Measurements from ENCODE around the gene PRR14. TPM values are rescaled to one million over a fixed set of nuclear protein-coding genes. Genes with fewer than 3 reads are reported as not detected.

The PRR14 gene
- polyA plus RNA-seq, 1 of the 3 experiments (the other 2 are of a cell fraction): 13.5 TPM

DNA sequence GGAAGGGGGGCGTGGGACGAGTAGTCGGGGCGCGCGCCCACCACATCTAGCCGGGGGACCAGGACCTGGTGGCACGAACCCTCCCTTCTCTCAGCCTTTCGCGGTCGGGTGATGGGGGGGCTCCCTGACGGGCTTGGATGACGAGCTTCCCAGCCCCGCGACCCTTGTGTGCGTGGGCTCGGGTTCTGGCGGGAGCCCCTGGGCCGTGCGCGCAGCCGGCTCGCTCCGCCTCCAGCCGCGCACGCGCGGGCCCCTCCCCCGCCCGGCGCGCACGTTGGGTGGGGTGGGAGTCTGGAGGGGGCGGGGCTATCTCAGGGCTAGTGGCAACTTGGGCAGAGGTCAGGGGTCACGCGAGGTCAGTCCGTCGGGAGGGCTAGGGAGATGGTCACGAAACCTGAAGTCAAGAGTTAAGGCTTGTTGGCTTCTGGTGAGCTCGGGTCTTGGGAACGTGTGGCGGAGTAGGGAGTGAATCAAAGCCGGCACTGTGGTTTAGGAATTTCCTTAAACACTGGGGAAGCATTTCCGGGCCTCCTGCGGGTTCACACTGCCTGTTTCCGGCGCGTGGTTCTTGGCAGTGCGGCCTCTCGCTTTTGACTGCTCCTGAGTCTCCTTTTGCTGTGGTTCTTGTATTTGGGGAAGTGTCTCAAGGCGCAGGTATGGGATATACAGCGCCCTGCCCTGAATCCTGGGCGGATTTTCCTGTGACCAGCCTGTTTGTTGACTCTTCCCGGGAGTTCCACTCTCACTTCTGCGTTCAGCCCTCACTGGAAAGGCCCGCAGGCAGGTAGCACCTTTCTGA, 48.3 kb downstream of the PRR14 start, which contains the start of gene SRCAP (continued):
- TF ChIP-seq, protein P1, sequence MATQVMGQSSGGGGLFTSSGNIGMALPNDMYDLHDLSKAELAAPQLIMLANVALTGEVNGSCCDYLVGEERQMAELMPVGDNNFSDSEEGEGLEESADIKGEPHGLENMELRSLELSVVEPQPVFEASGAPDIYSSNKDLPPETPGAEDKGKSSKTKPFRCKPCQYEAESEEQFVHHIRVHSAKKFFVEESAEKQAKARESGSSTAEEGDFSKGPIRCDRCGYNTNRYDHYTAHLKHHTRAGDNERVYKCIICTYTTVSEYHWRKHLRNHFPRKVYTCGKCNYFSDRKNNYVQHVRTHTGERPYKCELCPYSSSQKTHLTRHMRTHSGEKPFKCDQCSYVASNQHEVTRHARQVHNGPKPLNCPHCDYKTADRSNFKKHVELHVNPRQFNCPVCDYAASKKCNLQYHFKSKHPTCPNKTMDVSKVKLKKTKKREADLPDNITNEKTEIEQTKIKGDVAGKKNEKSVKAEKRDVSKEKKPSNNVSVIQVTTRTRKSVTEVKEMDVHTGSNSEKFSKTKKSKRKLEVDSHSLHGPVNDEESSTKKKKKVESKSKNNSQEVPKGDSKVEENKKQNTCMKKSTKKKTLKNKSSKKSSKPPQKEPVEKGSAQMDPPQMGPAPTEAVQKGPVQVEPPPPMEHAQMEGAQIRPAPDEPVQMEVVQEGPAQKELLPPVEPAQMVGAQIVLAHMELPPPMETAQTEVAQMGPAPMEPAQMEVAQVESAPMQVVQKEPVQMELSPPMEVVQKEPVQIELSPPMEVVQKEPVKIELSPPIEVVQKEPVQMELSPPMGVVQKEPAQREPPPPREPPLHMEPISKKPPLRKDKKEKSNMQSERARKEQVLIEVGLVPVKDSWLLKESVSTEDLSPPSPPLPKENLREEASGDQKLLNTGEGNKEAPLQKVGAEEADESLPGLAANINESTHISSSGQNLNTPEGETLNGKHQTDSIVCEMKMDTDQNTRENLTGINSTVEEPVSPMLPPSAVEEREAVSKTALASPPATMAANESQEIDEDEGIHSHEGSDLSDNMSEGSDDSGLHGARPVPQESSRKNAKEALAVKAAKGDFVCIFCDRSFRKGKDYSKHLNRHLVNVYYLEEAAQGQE (IDR thresholded peaks at IDR 0.05; ENCODE audit: low read depth, low read length): no peak
- TF ChIP-seq, protein P2, sequence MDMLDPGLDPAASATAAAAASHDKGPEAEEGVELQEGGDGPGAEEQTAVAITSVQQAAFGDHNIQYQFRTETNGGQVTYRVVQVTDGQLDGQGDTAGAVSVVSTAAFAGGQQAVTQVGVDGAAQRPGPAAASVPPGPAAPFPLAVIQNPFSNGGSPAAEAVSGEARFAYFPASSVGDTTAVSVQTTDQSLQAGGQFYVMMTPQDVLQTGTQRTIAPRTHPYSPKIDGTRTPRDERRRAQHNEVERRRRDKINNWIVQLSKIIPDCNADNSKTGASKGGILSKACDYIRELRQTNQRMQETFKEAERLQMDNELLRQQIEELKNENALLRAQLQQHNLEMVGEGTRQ (IDR thresholded peaks at IDR 0.05; ENCODE audit: borderline replicate concordance, low read depth, low read length): no peak
- TF ChIP-seq MXI1 (IDR thresholded peaks at IDR 0.05; ENCODE audit: low read depth, low read length): peak; percentile 88
- TF ChIP-seq, protein P3, sequence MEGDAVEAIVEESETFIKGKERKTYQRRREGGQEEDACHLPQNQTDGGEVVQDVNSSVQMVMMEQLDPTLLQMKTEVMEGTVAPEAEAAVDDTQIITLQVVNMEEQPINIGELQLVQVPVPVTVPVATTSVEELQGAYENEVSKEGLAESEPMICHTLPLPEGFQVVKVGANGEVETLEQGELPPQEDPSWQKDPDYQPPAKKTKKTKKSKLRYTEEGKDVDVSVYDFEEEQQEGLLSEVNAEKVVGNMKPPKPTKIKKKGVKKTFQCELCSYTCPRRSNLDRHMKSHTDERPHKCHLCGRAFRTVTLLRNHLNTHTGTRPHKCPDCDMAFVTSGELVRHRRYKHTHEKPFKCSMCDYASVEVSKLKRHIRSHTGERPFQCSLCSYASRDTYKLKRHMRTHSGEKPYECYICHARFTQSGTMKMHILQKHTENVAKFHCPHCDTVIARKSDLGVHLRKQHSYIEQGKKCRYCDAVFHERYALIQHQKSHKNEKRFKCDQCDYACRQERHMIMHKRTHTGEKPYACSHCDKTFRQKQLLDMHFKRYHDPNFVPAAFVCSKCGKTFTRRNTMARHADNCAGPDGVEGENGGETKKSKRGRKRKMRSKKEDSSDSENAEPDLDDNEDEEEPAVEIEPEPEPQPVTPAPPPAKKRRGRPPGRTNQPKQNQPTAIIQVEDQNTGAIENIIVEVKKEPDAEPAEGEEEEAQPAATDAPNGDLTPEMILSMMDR (IDR thresholded peaks at IDR 0.05): no peak
- TF ChIP-seq RAD21 (IDR thresholded peaks at IDR 0.05; ENCODE audit: low read length): no peak

DNA sequence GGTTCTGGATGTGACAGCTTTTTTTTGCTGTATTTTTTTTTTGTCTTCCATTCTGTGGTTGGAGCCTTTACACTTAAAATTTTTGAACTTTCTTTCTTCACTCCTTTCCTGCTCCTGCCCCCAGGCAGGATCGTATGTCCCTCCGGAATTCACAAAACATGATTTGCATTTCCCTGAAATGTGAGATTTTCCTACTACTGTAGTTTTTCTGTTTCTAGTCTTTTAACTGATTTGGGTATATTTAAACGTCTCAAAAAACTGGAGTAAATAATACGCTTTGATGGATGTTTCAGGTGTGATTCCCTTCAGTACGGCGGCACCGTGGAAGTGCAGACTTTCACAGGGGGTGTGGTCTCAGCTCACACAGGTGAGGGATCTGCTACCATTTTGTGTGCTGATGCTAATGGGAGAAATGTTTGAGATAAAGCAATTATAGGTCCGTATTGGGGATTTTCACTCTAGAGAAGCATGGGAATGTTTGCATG, 48.9 kb downstream of the PRR14 start:
- no peak overlapping the region for H2AFZ ChIP-seq (ENCODE audit: low read depth)
- WGBS (ENCODE audit: low lambda C conversion rate): 13% methylated on average over 8 of the region's 8 CpGs

More for the DNA sequence above, 48.9 kb downstream of the PRR14 start:
- Histone ChIP-seq H3K9ac (peak overlapping the region; percentile 100), H3K36me3 (replicated peaks in 1 of 2; ENCODE audit: control insufficient read depth in 1 of 2, insufficient read depth in 2 of 2, low read length in 1 of 2) (peaks cover 25 to 42% of the 10 kb centered on the region in 2 experiments), H4K20me1 (ENCODE audit: insufficient read depth) (peaks cover 12% of the 10 kb centered on the region), H3K79me2 (ENCODE audit: insufficient read depth) (peaks cover 55% of the 10 kb centered on the region), H3F3A (replicated peaks; ENCODE audit: insufficient read depth) (no peaks in the 10 kb centered on the region), H3K27ac (ENCODE audit: low read depth in 2 of 2, low read length in 1 of 2) (peak overlapping the region; percentile 99 to 100; a peak in 3 of 4 replicates), H3K9me2 (no peaks in the 10 kb centered on the region), H3K4me2 (peak overlapping the region; percentile 75), H3K4me1 (ENCODE audit: control insufficient read depth in 1 of 2, insufficient read depth in 2 of 2, low read depth in 1 of 2, low read length in 1 of 2) (peaks cover 12 to 13% of the 10 kb centered on the region in 2 experiments), H3K9me3 (no peaks in the 10 kb centered on the region), H3K27me3 (ENCODE audit: insufficient read depth) (no peaks in the 10 kb centered on the region), H3K4me3 (ENCODE audit: low read depth in 2 of 2, low read length in 1 of 2) (peak overlapping the region; percentile 78)
- TF ChIP-seq, protein P4, sequence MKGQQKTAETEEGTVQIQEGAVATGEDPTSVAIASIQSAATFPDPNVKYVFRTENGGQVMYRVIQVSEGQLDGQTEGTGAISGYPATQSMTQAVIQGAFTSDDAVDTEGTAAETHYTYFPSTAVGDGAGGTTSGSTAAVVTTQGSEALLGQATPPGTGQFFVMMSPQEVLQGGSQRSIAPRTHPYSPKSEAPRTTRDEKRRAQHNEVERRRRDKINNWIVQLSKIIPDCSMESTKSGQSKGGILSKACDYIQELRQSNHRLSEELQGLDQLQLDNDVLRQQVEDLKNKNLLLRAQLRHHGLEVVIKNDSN (IDR thresholded peaks at IDR 0.05; ENCODE audit: borderline replicate concordance, low read depth): no peak
- TF ChIP-seq GATA2 (CRISPR knock-in tag; IDR thresholded peaks at IDR 0.05) (no peak), FOXJ3 (CRISPR knock-in tag; IDR thresholded peaks at IDR 0.05) (no peak), MXI1 (IDR thresholded peaks at IDR 0.05; ENCODE audit: low read depth, low read length) (no peak), JUND (IDR thresholded peaks at IDR 0.05) (no peak), YY1 (IDR thresholded peaks at IDR 0.05; ENCODE audit: low read depth) (no peak), CHD2 (IDR thresholded peaks at IDR 0.05; ENCODE audit: low read length, partially characterized antibody) (no peak), RCOR1 (IDR thresholded peaks at IDR 0.05; ENCODE audit: low read length) (no peak), TEAD4 (IDR thresholded peaks at IDR 0.05; ENCODE audit: borderline replicate concordance, insufficient read depth) (no peak), RFX5 (IDR thresholded peaks at IDR 0.05; ENCODE audit: low read length) (no peak), EZH2phosphoT487 (IDR thresholded peaks at IDR 0.05; ENCODE audit: borderline replicate concordance, low read depth) (no peak), SIN3A (IDR thresholded peaks at IDR 0.05; ENCODE audit: borderline replicate concordance, low read depth, low read length) (no peak), RXRA (IDR thresholded peaks at IDR 0.05; ENCODE audit: borderline replicate concordance, low read depth) (no peak), POLR2AphosphoS5 (IDR thresholded peaks at IDR 0.05; ENCODE audit: low read depth, low read length) (no peak)
- TF ChIP-seq, protein P3 (IDR thresholded peaks at IDR 0.05): no peak
- TF ChIP-seq, protein P2 (IDR thresholded peaks at IDR 0.05; ENCODE audit: borderline replicate concordance, low read depth, low read length): no peak
- POLR2A ChIA-PET: no interaction called here
- CTCF ChIA-PET: no interaction called here
- DNase-seq: no peak

Measured in SK-N-SH (cell line).